Fibroblast of the conjunctiva (primary cell): ENCODE data around the gene RSPH9.
"Not testable (repeated sequence)": the region's sequence is repeated elsewhere in the genome, so short reads cannot be mapped to it uniquely, and the experiment has no call there.

Experiments used
- DNase-seq: peaks from one replicate; pipeline ENCODE4 v3.0.0-alpha.2; 2010; ENCODE audit warnings: low read depth

Gene RSPH9

GRCh38 chr6:43687079-43687436 is 42.2 kb downstream of the RSPH9 start:
- DNase-seq = no peak

- DNase-seq = peak; percentile 28
These were observed 42.9 kb downstream of the RSPH9 start, which contains the start of gene MRPS18A for GRCh38 chr6:43687437-43688347. TSS of gene MRPS18A (minus strand) at chr6:43687791. CDS start at chr6:43687779, 12 bp downstream.

- no peak for DNase-seq
These were observed 44.6 kb downstream of the RSPH9 start for GRCh38 chr6:43689421-43689820.

GRCh38 chr6:43695215-43695966 is 50.6 kb downstream of the RSPH9 start:
- no peak for DNase-seq

GRCh38 chr6:43695967-43696291 is 51.1 kb downstream of the RSPH9 start:
- DNase-seq = no peak

GRCh38 chr6:43697421-43697820 is 52.6 kb downstream of the RSPH9 start:
- no peak for DNase-seq

- no peak for DNase-seq
These were observed 53.9 kb downstream of the RSPH9 start for GRCh38 chr6:43698584-43699349.

- DNase-seq = no peak
These were observed 54.8 kb downstream of the RSPH9 start for GRCh38 chr6:43699564-43700186.

GRCh38 chr6:43700939-43701560 is 56.2 kb downstream of the RSPH9 start:
- DNase-seq = not testable (repeated sequence)

GRCh38 chr6:43702171-43702533 is 57.3 kb downstream of the RSPH9 start:
- DNase-seq = no peak

GRCh38 chr6:43702534-43703440 is 58.0 kb downstream of the RSPH9 start:
- DNase-seq = peak; percentile 90

GRCh38 chr6:43703512-43704429 is 58.9 kb downstream of the RSPH9 start:
- no peak for DNase-seq

GRCh38 chr6:43705996-43706395 is 61.2 kb downstream of the RSPH9 start:
- DNase-seq = no peak

GRCh38 chr6:43706788-43707187 is 62.0 kb downstream of the RSPH9 start:
- DNase-seq = no peak

- no peak for DNase-seq
These were observed 62.4 kb downstream of the RSPH9 start for GRCh38 chr6:43707269-43707668.

- DNase-seq = no peak
These were observed 62.9 kb downstream of the RSPH9 start for GRCh38 chr6:43707767-43708166.

- peak; percentile 75 for DNase-seq
These were observed 64.2 kb downstream of the RSPH9 start for GRCh38 chr6:43708860-43709653.

- no peak for DNase-seq
These were observed 64.9 kb downstream of the RSPH9 start for GRCh38 chr6:43709654-43710303.
